Measurements from ENCODE around the gene GRK6. TPM values are rescaled to one million over a fixed set of nuclear protein-coding genes. Genes with fewer than 3 reads are reported as not detected.

Gene GRK6
- total RNA-seq, 2 donors from 2014 or later: 178 to 232 TPM

GRCh38 chr5:177452688-177453638, 26.5 kb downstream of the GRK6 start:
- DNase-seq (no peak), ATAC-seq (no peak)
- Mint-ChIP-seq H3K27ac (peak overlapping the region; percentile 96), H3K36me3 (ENCODE audit: low read depth) (no peaks in the 10 kb centered on the region), H3K27me3 (no peaks in the 10 kb centered on the region), H3K4me1 (peaks cover 42% of the 10 kb centered on the region), H3K4me3 (peak overlapping the region; percentile 53)
- H3K9me3 ChIP-seq (ENCODE audit: control insufficient read depth, low read length, poor library complexity, severe bottlenecking): no peaks in the 10 kb centered on the region

GRCh38 chr5:177453852-177454396, 27.4 kb downstream of the GRK6 start:
- peaks cover 35% of the 10 kb centered on the region for H3K4me1 Mint-ChIP-seq
- no peak for ATAC-seq
- H3K9me3 ChIP-seq (ENCODE audit: control insufficient read depth, low read length, poor library complexity, severe bottlenecking): no peaks in the 10 kb centered on the region
- DNase-seq: no peak
- H3K4me3 Mint-ChIP-seq: peak overlapping the region; percentile 85
- no peaks in the 10 kb centered on the region for H3K27me3 Mint-ChIP-seq
- peak overlapping the region; percentile 96 for H3K27ac Mint-ChIP-seq
- H3K36me3 Mint-ChIP-seq (ENCODE audit: low read depth): no peaks in the 10 kb centered on the region

- H3K27me3 Mint-ChIP-seq: no peaks in the 10 kb centered on the region
- H3K9me3 ChIP-seq (ENCODE audit: control insufficient read depth, low read length, poor library complexity, severe bottlenecking): no peaks in the 10 kb centered on the region
- peaks cover 35% of the 10 kb centered on the region for H3K4me1 Mint-ChIP-seq
- ATAC-seq (peak; percentile 63), DNase-seq (peak; percentile 97 to 98 (median 97))
- H3K4me3 Mint-ChIP-seq: peak overlapping the region; percentile 85
- H3K36me3 Mint-ChIP-seq (ENCODE audit: low read depth): no peaks in the 10 kb centered on the region
- peak overlapping the region; percentile 96 for H3K27ac Mint-ChIP-seq
These were observed 28.0 kb downstream of the GRK6 start for GRCh38 chr5:177454397-177455035.

- Mint-ChIP-seq H3K36me3 (ENCODE audit: low read depth) (no peaks in the 10 kb centered on the region), H3K4me3 (peak overlapping the region; percentile 85), H3K27me3 (no peaks in the 10 kb centered on the region), H3K4me1 (peaks cover 32% of the 10 kb centered on the region), H3K27ac (peak overlapping the region; percentile 95)
- peak; percentile 91 to 95 (median 92) for DNase-seq
- ATAC-seq: peak; percentile 69
- no peaks in the 10 kb centered on the region for H3K9me3 ChIP-seq (ENCODE audit: control insufficient read depth, low read length, poor library complexity, severe bottlenecking)
These were observed 28.7 kb downstream of the GRK6 start for GRCh38 chr5:177455036-177455660.

GRCh38 chr5:177455661-177456590, 29.4 kb downstream of the GRK6 start:
- Mint-ChIP-seq H3K36me3 (ENCODE audit: low read depth) (no peaks in the 10 kb centered on the region), H3K27me3 (no peaks in the 10 kb centered on the region), H3K4me1 (peaks cover 28% of the 10 kb centered on the region), H3K27ac (peak overlapping the region; percentile 95), H3K4me3 (peak overlapping the region; percentile 85)
- DNase-seq (peak; percentile 91 to 94 (median 92)), ATAC-seq (peak; percentile 29)
- H3K9me3 ChIP-seq (ENCODE audit: control insufficient read depth, low read length, poor library complexity, severe bottlenecking): no peaks in the 10 kb centered on the region

GRCh38 chr5:177456591-177456964, 30.1 kb downstream of the GRK6 start:
- Mint-ChIP-seq H3K36me3 (ENCODE audit: low read depth) (no peaks in the 10 kb centered on the region), H3K27me3 (no peaks in the 10 kb centered on the region), H3K4me3 (peak overlapping the region; percentile 85), H3K27ac (peak overlapping the region; percentile 95), H3K4me1 (peaks cover 32% of the 10 kb centered on the region)
- DNase-seq (no peak), ATAC-seq (no peak)
- H3K9me3 ChIP-seq (ENCODE audit: control insufficient read depth, low read length, poor library complexity, severe bottlenecking): no peaks in the 10 kb centered on the region

GRCh38 chr5:177456976-177457851, 30.7 kb downstream of the GRK6 start:
- H3K36me3 Mint-ChIP-seq (ENCODE audit: low read depth): no peaks in the 10 kb centered on the region
- ATAC-seq: peak; percentile 27
- peak overlapping the region; percentile 62 for H3K4me3 Mint-ChIP-seq
- no peaks in the 10 kb centered on the region for H3K9me3 ChIP-seq (ENCODE audit: control insufficient read depth, low read length, poor library complexity, severe bottlenecking)
- H3K27me3 Mint-ChIP-seq: no peaks in the 10 kb centered on the region
- peaks cover 33% of the 10 kb centered on the region for H3K4me1 Mint-ChIP-seq
- peak in 2 of 3 donors; percentile 38 to 41 for DNase-seq
- H3K27ac Mint-ChIP-seq: peak overlapping the region; percentile 95

- Mint-ChIP-seq H3K36me3 (ENCODE audit: low read depth) (no peaks in the 10 kb centered on the region), H3K4me3 (peak overlapping the region; percentile 62), H3K4me1 (peaks cover 30% of the 10 kb centered on the region), H3K27ac (no peak overlapping the region), H3K27me3 (no peaks in the 10 kb centered on the region)
- no peaks in the 10 kb centered on the region for H3K9me3 ChIP-seq (ENCODE audit: control insufficient read depth, low read length, poor library complexity, severe bottlenecking)
- ATAC-seq: no peak
- no peak for DNase-seq
These were observed 31.6 kb downstream of the GRK6 start for GRCh38 chr5:177457852-177458681.

- Mint-ChIP-seq H3K36me3 (ENCODE audit: low read depth) (no peaks in the 10 kb centered on the region), H3K4me1 (peaks cover 24% of the 10 kb centered on the region), H3K27ac (no peak overlapping the region), H3K27me3 (no peaks in the 10 kb centered on the region), H3K4me3 (no peak overlapping the region)
- H3K9me3 ChIP-seq (ENCODE audit: control insufficient read depth, low read length, poor library complexity, severe bottlenecking): no peaks in the 10 kb centered on the region
- ATAC-seq (no peak), DNase-seq (no peak)
These were observed 32.5 kb downstream of the GRK6 start for GRCh38 chr5:177458912-177459350.

- H3K36me3 Mint-ChIP-seq (ENCODE audit: low read depth): no peaks in the 10 kb centered on the region
- no peak overlapping the region for H3K4me3 Mint-ChIP-seq
- no peaks in the 10 kb centered on the region for H3K27me3 Mint-ChIP-seq
- no peaks in the 10 kb centered on the region for H3K9me3 ChIP-seq (ENCODE audit: control insufficient read depth, low read length, poor library complexity, severe bottlenecking)
- DNase-seq (no peak), ATAC-seq (no peak)
- no peak overlapping the region for H3K27ac Mint-ChIP-seq
- peaks cover 23% of the 10 kb centered on the region for H3K4me1 Mint-ChIP-seq
These were observed 32.9 kb downstream of the GRK6 start for GRCh38 chr5:177459357-177459756.

Measured in T-helper 17 cell (primary cell).